Testis (tissue), 5 donors: ENCODE measurements around the gene KLHL2. TPM values are rescaled to one million over a fixed set of nuclear protein-coding genes. Genes with fewer than 3 reads are reported as not detected.
"Not testable (repeated sequence)": the region's sequence is repeated elsewhere in the genome, so short reads cannot be mapped to it uniquely, and the experiment has no call there.

Source experiments
- DNase-seq: peaks from one replicate; pipeline ENCODE4 v3.0.0-alpha.2; 2019
- H3K27ac ChIP-seq, 2 donors: fragments of 200-600 bp; sonication (generic); one replicate each; pipeline ENCODE4 v1.5.1; 2019
- H3K27me3 ChIP-seq: fragments of 200-600 bp; sonication (generic); one replicate; pipeline ENCODE4 v1.5.1; 2019
- H3K36me3 ChIP-seq: fragments of 200-600 bp; sonication (generic); one replicate; pipeline ENCODE4 v1.5.1; 2017; ENCODE audit warnings: low read depth; ENCODE audit errors: missing control alignments
- H3K4me1 ChIP-seq: fragments of 200-600 bp; sonication (generic); one replicate; pipeline ENCODE4 v1.5.1; 2019
- H3K4me3 ChIP-seq, 2 donors: fragments of 200-600 bp; sonication (generic); one replicate each; pipeline ENCODE4 v1.5.1; 2017 to 2019
- H3K9me3 ChIP-seq: fragments of 200-600 bp; sonication (generic); one replicate; pipeline ENCODE4 v1.5.1; 2017
- POLR2A ChIP-seq: fragments of 450-650 bp; IDR thresholded peaks from one replicate; pipeline ENCODE4 v1.6.1; 2017; ENCODE audit warnings: antibody characterized with exemption, mild to moderate bottlenecking, moderate library complexity
- WGBS, 2 donors: methylation state at CpG; one replicate each; pipeline ENCODE4 v1.1.5; 2018; 5-methylcytosine and 5-hydroxymethylcytosine counted together
- intact Hi-C: fragments of 100-400 bp; cut with DNase I; formaldehyde crosslinking; loops from one replicate; pipeline ENCODE4 v1.15.1; 2023; ENCODE audit warnings: low total_unique reads
- long read RNA-seq, 2 donors: transcript quantifications; one replicate each; lab custom pipeline, GENCODE V29; 2026
- polyA plus RNA-seq: library from polyadenylated mRNA; stranded (reverse); fragments of 350-450 nt; fragmentation: Illumina TruSeq; extraction: RNeasy Lipid Tissue Mini Kit (QIAGEN cat#74804); gene quantifications from one replicate; pipeline ENCODE4 v1.2.3, GENCODE V29; 2014; ENCODE audit warnings: low read depth, low replicate concordance; ENCODE audit not compliant: insufficient read depth
- total RNA-seq, 2 donors: library from RNA; depleted of rRNA; stranded (reverse); fragments of >200 nt; gene quantifications; one replicate each; pipeline ENCODE4 v1.2.3, GENCODE V29; 2016
- TF ChIP-seq, protein P1 (sequence below), 3 experiments: fragments of 450-650 bp in 2 of 3; fragments of 200-600 bp in 1 of 3; sonication (generic) in 1 of 3; IDR thresholded peaks; one replicate each; pipeline ENCODE4 v1.5.1; 2016 to 2019; ENCODE audit warnings: antibody characterized with exemption in 3 of 3, mild to moderate bottlenecking in 2 of 3, moderate library complexity in 1 of 3

Gene KLHL2, protein sequence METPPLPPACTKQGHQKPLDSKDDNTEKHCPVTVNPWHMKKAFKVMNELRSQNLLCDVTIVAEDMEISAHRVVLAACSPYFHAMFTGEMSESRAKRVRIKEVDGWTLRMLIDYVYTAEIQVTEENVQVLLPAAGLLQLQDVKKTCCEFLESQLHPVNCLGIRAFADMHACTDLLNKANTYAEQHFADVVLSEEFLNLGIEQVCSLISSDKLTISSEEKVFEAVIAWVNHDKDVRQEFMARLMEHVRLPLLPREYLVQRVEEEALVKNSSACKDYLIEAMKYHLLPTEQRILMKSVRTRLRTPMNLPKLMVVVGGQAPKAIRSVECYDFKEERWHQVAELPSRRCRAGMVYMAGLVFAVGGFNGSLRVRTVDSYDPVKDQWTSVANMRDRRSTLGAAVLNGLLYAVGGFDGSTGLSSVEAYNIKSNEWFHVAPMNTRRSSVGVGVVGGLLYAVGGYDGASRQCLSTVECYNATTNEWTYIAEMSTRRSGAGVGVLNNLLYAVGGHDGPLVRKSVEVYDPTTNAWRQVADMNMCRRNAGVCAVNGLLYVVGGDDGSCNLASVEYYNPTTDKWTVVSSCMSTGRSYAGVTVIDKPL
- total RNA-seq, result 10 to 100 TPM; 20.9 to 26.7 TPM
- polyA plus RNA-seq, result 14.7 TPM
- long read RNA-seq, donor 1, partial matches to known transcripts, result 0 of 2 reads
- long read RNA-seq, donor 1, other reads (novel, unspliced or antisense), result 0 of 2 reads
- long read RNA-seq, donor 2, partial matches to known transcripts, result 0 of 2 reads
- long read RNA-seq, donor 2, other reads (novel, unspliced or antisense), result 0 of 2 reads

DNA sequence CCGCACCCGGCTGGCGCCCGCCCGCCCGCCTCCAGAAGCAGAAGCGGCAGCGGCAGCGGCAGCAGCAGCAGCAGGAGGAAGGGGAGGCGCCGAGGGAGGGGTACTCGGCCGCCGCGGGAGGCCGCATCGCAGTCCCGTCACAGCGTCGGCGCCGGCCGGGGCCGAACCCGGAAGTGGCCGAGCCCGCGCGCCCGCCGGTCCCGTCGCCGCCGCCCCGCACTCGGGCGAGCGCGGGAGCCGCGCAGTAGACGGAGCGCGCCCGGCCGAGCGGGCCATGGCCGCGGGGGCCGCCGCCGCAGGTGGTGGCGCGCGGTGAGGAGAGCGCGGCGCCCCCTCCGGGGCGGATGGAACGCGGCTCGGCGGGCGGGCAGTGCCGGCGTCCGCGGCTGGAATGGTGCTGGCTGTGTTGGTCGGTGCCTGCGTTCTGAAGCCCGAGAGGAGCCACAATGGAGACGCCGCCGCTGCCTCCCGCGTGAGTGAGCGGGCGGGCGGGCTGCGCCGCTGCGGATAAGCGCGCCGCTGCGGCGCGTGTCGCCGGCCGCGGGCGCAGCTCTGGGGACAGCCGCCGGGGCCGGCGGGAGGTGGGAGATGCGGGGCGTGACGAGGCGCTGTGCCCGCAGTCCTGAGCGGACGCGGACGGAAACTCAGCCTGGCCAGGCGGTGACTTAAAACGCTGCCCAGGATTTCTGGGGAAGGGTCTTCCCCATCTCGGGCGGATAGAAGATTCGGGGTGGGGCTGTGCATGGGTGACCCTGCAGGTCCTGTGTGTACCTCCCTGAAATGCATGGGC lies at the start of gene KLHL2:
TSS of gene KLHL2 (plus strand) at position 131 of the 790 bp plus-strand sequence. CDS start at position 447, 316 bp downstream.
- H3K4me1 ChIP-seq, result peaks cover 5% of the 10 kb centered on the region
- WGBS, 2 donors, result 0 to 4% methylated on average over 4 to 70 of the region's 113 CpGs
- peak; percentile 86 for DNase-seq
- H3K4me3 ChIP-seq, result peak within 1 kb of the TSS; percentile 71 to 85
- no peak for TF ChIP-seq POLR2A
- TF ChIP-seq, protein P1, sequence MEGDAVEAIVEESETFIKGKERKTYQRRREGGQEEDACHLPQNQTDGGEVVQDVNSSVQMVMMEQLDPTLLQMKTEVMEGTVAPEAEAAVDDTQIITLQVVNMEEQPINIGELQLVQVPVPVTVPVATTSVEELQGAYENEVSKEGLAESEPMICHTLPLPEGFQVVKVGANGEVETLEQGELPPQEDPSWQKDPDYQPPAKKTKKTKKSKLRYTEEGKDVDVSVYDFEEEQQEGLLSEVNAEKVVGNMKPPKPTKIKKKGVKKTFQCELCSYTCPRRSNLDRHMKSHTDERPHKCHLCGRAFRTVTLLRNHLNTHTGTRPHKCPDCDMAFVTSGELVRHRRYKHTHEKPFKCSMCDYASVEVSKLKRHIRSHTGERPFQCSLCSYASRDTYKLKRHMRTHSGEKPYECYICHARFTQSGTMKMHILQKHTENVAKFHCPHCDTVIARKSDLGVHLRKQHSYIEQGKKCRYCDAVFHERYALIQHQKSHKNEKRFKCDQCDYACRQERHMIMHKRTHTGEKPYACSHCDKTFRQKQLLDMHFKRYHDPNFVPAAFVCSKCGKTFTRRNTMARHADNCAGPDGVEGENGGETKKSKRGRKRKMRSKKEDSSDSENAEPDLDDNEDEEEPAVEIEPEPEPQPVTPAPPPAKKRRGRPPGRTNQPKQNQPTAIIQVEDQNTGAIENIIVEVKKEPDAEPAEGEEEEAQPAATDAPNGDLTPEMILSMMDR (IDR thresholded peaks at IDR 0.05), result no peak
- peak within 1 kb of the TSS; percentile 76 to 88 for H3K27ac ChIP-seq
- H3K36me3 ChIP-seq, result no peaks in the 10 kb centered on the region
- intact Hi-C loops, result no loop called here
- no peaks in the 10 kb centered on the region for H3K9me3 ChIP-seq
- no peaks in the 10 kb centered on the region for H3K27me3 ChIP-seq

DNA sequence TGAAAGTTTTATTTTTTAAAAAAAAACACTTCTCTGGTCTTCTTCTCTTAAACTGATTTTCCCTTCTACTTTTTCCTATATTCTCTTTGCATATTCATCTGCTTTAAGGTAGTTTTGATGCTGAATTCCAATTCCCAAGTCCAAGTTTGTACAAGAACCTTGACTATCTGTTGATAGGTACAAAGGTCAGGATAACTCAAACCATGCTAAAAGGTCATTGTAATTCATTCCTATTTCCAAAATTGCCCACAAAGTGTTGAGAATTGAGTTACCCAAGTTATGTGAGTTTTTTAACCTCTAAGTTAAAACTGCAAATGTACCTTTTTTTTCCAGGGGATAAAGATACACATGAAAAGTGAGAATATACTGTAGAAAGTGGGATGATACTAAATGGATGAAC lies 48.6 kb upstream of the KLHL2 start:
- Histone ChIP-seq H3K36me3 (no peaks in the 10 kb centered on the region), H3K27ac (no peak overlapping the region), H3K27me3 (no peaks in the 10 kb centered on the region), H3K9me3 (no peaks in the 10 kb centered on the region), H3K4me1 (no peaks in the 10 kb centered on the region), H3K4me3 (no peak overlapping the region)
- TF ChIP-seq, protein P1 (IDR thresholded peaks at IDR 0.05), result no peak
- TF ChIP-seq POLR2A, result no peak
- no peak for DNase-seq
- intact Hi-C loops, result no loop called here

DNA sequence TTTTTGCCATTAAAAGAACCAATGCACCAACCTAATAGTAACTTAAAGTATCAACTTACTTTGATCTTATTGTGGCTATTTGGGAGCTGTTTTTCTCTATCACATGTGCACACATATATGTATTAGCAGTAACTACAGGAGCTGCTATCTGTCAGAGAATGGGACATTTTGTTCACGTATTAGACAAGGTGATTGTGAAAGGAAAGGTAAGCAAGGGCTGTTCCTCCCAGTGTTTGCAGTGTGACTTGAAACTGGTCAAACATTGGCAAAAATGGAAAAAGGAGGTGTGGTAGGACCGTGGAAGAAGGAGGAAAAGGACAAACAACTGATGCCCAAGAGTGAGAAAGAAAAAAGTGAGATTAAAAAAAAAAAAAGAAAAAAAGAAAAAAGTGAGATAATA lies 43.1 kb upstream of the KLHL2 start:
- DNase-seq, result no peak
- Histone ChIP-seq H3K4me3 (no peak overlapping the region), H3K27ac (no peak overlapping the region), H3K9me3 (no peaks in the 10 kb centered on the region), H3K4me1 (no peaks in the 10 kb centered on the region), H3K27me3 (no peaks in the 10 kb centered on the region), H3K36me3 (no peaks in the 10 kb centered on the region)
- 88 to 95% methylated on average over 2 of the region's 2 CpGs for WGBS, 2 donors
- no peak for TF ChIP-seq POLR2A
- TF ChIP-seq, protein P1 (IDR thresholded peaks at IDR 0.05), result no peak
- intact Hi-C loops, result no loop called here

DNA sequence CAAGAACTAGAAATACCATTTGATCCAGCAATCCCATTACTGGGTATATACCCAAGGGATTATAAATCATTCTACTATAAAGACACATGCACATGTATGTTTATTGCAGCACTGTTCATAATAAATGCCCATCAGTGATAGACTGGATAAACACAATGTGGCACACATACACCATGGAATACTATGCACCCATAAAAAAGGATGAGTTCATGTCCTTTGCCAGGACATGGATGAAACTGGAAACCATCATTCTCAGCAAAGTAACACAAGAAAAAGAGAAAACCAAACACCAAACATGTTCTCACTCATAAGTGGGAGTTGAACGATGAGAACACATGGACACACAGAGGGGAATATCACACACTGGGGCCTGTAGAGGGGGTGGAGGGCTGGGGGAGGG lies 40.5 kb upstream of the KLHL2 start:
- H3K4me1 ChIP-seq, H3K4me3 ChIP-seq, H3K27me3 ChIP-seq, DNase-seq, H3K27ac ChIP-seq, H3K9me3 ChIP-seq, H3K36me3 ChIP-seq, intact Hi-C loops: not testable (repeated sequence)
- 86 to 100% methylated on average over 1 of the region's 1 CpG for WGBS, 2 donors

DNA sequence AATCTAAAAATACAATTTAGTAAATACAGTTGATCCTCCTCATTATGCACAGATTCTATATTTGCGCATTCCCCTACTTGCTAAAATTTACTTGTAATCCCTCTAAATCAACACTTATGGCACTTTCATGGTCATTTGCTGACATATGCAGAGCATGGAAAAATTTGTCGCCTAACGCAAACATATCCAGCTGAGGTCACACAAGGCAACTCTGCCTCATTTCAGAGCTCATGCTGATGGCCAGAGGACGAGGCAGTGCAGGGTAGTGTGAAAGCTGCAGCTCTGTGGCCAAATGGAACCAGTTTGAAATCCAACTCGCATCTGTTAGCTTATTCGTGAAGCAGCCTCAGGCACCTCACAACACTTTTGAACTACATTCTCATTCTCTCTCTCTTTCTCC lies 39.7 kb upstream of the KLHL2 start:
- no peaks in the 10 kb centered on the region for H3K4me1 ChIP-seq
- no peak for DNase-seq
- 72 to 82% methylated on average over 6 of the region's 6 CpGs for WGBS, 2 donors

More for the DNA sequence above, 39.7 kb upstream of the KLHL2 start:
- no peak overlapping the region for H3K4me3 ChIP-seq
- intact Hi-C loops, result no loop called here
- H3K27ac ChIP-seq, result no peak overlapping the region
- H3K9me3 ChIP-seq, result no peaks in the 10 kb centered on the region
- no peaks in the 10 kb centered on the region for H3K36me3 ChIP-seq
- H3K27me3 ChIP-seq, result no peaks in the 10 kb centered on the region
- TF ChIP-seq, protein P1 (IDR thresholded peaks at IDR 0.05), result no peak
- TF ChIP-seq POLR2A, result no peak
